Right ventricle myocardium inferior (tissue), 1 donor: Measurements from ENCODE around the gene ST6GAL1. TPM values are rescaled to one million over a fixed set of nuclear protein-coding genes. Genes with fewer than 3 reads are reported as not detected.
A peak's percentile ranks its signal among the peaks of the same experiment; 100 is the strongest.
"Not testable (repeated sequence)": the region's sequence is repeated elsewhere in the genome, so short reads cannot be mapped to it uniquely, and the experiment has no call there.

ENCODE experiments used
- ATAC-seq: fragments of 200-7000 bp; cut with Tn5 transposase; one replicate; pipeline ENCODE4 v1.9.1; 2020; ENCODE audit warnings: mild to moderate bottlenecking, moderate library complexity
- DNase-seq: peaks from one replicate; pipeline ENCODE4 v3.0.0; 2021; ENCODE audit errors: missing footprints
- intact Hi-C: fragments of 100-400 bp; cut with DNase I; formaldehyde crosslinking; loops from one replicate; pipeline ENCODE4 v1.11.0; 2022
- total RNA-seq: library from RNA; stranded (reverse); fragmentation: NEBNext Ultra II Directional; extraction: Animal tissue kit (Norgen Biotek cat#: 25700); gene quantifications from one replicate; pipeline ENCODE4 v1.2.1, GENCODE V29; 2021
- donor health status: DM: no; HTN: yes; CAD: no; lungs with severe emphysema.

Gene ST6GAL1
- total RNA-seq, 1 donor from 2014 or later: 77.1 TPM

DNA sequence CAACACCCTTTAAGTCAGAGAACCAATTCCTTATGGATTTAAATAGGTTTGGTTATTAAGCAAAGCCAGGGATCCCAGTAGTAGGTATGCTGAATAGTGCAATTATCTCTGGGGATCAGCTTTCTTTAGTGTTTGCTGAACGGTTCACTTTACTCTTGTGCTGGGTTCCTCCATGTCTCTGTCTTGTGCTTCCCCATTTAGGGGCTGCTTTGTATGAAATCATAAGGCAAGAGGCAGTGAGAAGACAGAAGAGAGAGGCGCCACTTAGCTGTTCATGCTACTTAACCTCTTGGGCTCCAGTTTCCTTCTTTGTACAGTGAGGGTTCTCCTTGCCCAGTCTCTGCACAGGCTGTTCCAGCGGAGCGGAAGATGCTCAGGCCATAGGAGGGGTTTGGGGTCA lies 3.5 kb downstream of the ST6GAL1 start:
- DNase-seq: no peak
- no peak for ATAC-seq
- intact Hi-C loops: loop anchor here (2.0 to 5.0 kb wide), 3 partner anchors 43 to 152 kb away; partner anchors contain the start of gene EIF4A2

DNA sequence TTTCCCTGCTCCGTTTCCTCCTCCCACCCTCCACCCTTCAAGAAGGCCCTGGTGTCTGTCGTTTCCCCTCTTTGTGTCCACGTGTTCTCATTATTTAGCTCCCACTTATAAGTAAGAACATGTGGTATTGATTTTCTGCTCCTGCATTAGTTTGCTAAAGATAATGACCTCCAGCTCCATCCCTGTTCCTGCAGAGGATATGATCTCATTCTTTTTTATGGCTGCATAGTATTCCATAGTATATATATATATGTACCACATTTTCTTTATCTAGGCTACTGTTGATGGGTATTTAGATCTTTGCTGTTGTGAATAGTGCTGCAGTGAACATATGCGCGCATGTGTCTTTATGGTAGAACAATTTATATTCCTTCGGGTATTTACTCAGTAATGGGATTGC lies 4.8 kb downstream of the ST6GAL1 start:
- DNase-seq: no peak
- ATAC-seq: no peak
- intact Hi-C loops: no loop called here

DNA sequence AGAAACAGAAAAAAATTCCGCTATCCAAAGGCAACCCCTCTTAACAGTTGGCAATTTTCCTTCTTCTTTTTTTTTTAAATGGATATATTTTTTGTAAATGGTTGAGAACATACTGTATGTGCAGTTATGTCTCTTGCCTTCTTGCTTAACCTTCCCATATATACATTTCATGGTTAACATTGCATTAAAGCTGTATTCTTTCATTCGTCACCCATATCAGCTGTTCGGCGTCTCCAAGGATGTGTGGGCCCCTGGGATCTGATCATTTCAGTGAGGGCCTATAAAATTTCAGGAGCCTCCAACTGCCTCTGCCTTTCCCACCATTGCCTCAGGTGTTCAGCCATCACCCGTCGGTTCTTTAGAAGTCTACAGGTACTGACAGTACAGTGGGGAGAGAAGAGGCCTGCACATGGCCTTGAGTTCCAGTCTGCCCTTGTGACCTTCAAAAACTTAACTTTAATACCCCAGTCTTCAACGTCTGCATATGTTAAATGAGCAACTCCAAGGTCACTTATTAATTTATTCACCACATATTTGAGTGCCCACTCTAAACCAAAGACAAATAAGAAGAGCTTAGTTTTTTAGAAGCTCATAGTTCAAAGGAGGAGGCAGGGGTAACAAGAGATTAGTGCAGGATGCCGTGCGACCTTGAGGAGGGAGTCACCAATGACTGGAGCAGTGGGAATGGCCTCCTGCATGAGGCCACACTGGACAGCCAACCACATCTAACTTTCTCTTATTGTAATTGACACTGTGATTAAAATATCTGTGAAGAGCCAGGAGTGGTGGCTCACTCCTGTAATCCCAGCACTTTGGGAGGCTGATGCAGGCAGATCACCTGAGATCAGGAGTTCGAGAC lies 6.9 kb downstream of the ST6GAL1 start:
- intact Hi-C loops: no loop called here
- DNase-seq: no peak

GRCh38 chr3:186938716-186939115 lies 8.4 kb downstream of the ST6GAL1 start:
- DNase-seq (no peak), ATAC-seq (peak; percentile 81)
- intact Hi-C loops: no loop called here

More for the DNA sequence above, 6.9 kb downstream of the ST6GAL1 start:
- no peak for ATAC-seq

DNA sequence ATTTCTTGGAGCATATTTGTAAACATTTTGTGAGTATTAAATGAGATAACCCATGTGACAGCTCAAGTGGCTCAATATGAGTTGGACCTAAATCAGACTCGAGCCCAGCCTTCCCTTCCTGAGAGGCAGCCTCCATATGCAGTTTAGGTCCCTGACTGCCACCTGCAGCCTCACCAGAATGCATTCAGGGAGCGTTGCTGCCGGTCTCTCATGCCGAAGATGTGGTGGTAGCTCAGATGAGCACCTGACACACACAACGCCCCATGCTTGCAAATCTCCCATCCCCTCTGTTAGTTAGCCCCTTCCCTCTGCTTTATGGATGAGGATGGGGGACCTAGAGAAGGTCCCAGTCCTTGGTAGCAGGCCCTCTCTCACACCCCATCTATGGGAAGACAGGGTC lies 9.2 kb downstream of the ST6GAL1 start:
- DNase-seq: no peak
- no peak for ATAC-seq
- intact Hi-C loops: no loop called here

DNA sequence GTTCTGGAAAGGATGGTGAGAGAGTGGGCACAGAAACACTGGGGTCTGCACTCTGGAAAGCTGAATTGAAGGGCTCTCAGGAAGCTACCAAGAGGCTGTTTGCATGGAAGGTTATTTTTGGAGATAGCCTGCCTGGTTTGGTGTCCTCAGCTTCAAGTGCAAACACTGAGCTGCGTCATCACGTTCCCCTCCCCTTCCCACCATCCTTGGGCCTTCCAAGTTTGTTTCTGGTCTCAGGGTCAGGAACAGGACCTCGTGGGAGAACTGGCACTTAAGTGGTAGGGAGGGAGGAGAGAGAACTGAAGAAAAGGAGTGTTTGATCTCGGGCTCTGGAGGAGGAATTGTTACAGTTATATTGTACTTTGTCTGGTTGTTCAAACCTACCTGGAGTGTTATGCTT lies 10.6 kb downstream of the ST6GAL1 start:
- no peak for DNase-seq
- intact Hi-C loops: no loop called here
- ATAC-seq: peak; percentile 87

GRCh38 chr3:186942168-186942567 lies 11.8 kb downstream of the ST6GAL1 start:
- no peak for ATAC-seq
- DNase-seq: no peak
- intact Hi-C loops: no loop called here

DNA sequence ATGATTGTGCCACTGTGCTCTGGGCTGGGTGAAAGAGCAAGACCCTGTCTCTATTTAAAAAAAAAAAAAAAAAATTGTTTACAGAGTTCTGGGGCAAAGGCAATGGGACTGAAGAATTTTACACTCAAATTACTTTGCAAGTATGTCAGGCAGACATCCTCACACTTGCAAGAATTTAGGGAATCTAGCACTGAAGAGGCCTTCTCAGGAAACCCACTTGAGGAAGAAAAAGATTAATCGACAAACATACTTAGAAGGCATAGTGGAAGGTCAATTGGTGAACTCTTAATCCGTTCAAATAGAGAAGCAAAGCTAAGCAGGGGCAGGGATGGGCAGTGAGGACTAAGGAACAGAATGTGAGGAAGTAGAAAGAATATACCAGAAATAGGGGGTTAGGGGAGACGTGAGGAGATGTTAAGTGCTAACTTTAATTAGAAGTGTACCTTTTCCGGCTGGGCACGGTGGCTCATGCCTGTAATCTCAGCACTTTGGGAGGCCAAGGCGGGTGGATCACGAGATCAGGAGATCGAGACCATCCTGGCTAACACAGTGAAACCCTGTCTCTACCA lies 15.0 kb downstream of the ST6GAL1 start:
- intact Hi-C loops: no loop called here
- ATAC-seq (no peak), DNase-seq (no peak)

- no peak for ATAC-seq
Observed at GRCh38 chr3:186946756-186947375, 16.5 kb downstream of the ST6GAL1 start.

DNA sequence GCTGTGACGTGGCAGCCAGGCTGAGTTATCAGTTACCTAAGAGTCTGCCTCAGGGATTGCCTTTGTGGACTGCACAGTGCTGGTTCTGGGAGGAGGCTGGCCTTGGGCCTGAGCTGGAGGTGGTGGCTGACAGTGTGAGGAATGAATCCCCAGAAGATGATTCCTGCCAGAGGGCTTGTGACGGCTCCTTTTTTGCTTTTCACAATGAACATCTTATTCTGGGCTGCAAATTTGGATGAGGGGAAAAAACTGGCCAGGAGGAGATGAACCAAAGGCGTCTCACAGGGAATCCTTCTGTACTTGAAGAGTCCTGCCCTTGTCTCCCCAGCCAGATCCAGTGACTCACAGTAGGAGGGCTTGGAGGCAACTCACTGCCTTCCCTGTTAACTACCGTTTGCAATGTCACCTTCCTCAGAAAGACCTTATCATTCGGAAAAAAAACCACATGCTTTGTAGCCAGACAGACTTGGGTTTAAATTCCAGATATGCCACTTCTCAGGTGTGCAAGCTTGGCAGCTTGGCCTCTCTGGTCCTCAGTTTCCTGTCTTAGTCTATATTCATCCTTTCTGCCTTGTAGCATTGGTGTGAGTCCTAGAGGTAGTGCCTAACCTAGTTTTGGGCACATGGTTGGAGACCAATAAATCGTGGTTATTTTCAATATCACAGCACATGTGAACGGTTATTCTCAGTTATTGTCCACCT lies 19.1 kb downstream of the ST6GAL1 start:
- no peak for DNase-seq
- ATAC-seq: peak; percentile 61
- intact Hi-C loops: no loop called here

More at GRCh38 chr3:186946756-186947375, 16.5 kb downstream of the ST6GAL1 start:
- intact Hi-C loops: no loop called here
- no peak for DNase-seq

DNA sequence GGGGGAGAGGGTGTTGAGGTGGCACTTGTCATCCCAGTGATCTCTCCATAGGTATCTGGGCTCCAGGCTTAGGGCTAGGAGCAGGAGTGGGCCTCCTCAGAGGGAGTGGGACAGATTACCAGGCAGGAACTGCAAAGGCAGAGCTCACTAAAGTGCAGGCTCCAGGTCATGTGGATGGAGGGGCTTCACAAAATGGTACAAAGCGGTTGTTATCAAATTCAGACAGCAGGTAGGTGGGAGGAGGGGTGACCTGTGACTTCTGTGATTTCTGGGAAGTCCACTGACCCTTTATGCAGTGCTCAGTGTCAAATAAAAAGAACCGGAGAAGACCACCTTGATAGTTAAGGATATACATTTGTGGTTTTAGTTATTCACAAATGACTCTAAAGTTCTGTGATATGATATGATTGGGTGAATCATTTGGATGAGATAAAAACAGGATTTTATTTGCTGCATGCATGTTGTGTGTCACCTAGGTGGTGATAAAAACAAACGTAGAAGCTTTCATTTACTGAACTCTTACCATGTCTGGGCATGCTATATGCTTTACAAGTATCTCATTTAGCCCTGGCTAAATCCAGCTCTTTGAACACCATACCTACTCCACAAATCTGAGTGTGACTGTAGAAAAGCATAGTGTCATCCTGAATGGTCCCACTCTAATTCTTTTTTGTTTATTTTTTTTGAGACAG lies 20.2 kb downstream of the ST6GAL1 start:
- no peak for DNase-seq
- no peak for ATAC-seq
- intact Hi-C loops: no loop called here

DNA sequence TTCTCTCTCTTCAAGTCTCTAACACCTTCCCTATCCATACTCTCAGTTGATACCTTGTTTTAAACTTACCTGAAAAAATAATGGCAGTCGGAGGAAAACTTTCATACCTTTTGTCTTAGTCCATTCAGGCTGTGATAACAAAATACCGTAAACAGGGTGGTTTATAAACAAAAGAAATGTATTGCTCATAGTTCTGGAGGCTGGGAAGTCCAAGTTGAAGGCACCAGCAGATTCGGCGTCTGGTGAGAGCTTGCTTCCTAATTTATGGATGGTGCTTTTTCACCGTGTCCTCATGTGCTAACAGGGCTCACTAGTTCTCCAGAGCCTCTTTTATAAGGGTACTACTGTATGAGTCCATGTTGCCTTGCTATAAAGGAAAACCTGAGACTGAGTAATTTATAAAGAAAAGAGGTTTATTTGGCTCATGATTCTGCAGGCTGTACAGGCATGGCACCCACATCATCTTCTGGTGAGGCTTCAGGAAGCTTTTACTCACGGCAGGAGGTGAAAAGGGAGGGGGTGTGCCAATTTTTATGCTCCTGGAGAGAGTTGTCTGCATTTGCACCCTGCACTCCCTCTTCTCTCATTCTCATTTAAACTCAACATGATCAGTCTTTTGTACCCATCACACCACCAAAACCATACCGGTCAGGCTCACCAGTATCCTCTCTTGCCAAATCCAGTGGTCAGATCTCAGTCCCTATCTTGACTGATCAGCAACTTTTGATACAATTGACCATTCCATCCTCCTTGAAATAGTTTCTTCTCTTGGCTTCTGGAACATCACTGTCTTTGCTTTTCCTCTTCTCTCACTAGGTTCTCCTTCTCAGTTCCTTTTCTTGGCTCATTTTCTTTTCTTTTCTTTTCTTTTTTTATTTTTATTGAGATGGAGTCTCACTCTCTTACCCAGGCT lies 21.6 kb downstream of the ST6GAL1 start:
- DNase-seq (no peak), ATAC-seq (no peak)
- intact Hi-C loops: no loop called here

DNA sequence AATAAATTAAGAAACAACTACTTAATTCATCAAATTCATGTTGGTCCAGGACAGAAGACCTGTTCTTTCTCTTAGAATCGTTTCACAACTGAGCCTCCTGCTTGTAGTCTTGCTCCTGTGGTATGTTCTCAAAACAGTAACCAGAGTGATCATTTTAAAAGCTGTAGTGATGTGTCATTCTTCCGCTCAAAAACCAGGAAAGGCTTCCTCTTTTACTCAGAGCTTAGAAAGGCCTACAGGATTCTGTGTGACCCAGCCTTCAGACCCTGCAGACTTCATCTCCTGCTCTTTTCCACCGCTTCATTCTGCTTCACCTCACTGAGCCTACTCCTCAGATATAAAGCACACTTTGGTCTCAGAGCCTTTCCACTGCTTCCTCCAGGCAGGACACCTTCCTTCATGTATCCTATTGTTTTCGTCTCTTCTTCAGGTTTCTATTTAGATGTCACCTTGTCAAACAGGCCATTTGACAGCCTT lies 22.7 kb downstream of the ST6GAL1 start:
- DNase-seq (no peak), ATAC-seq (no peak)
- intact Hi-C loops: no loop called here

DNA sequence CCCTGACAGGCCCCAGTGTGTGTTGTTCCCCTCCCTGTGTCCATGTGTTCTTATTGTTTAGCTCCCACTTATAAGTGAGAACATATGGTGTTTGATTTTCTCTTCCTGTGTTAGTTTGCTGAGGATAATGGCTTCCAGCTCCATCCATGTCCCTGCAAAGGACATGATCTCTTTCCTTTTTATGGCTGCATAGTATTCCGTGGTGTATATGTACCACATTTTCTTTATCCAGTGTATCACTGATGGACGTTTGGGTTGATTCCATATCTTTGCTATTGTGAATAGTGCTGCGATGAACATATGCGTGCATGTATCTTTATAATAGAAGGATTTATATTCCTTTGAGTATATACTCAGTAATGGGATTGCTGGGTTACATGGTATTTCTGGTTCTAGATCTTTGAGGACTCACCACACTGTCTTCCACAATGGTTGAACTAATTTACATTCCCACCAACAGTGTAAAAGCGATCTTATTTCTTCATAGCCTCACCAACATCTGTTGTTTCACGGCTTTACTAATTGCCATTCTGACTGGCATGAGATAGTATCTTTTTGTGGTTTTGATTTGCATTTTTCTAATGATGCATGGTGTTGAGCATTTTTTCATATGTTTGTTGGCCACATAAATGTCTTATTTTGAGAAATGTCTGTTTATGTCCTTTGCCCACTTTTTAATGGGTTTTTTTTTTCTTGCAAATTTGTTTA lies 23.8 kb downstream of the ST6GAL1 start:
- ATAC-seq, intact Hi-C loops, DNase-seq: not testable (repeated sequence)

DNA sequence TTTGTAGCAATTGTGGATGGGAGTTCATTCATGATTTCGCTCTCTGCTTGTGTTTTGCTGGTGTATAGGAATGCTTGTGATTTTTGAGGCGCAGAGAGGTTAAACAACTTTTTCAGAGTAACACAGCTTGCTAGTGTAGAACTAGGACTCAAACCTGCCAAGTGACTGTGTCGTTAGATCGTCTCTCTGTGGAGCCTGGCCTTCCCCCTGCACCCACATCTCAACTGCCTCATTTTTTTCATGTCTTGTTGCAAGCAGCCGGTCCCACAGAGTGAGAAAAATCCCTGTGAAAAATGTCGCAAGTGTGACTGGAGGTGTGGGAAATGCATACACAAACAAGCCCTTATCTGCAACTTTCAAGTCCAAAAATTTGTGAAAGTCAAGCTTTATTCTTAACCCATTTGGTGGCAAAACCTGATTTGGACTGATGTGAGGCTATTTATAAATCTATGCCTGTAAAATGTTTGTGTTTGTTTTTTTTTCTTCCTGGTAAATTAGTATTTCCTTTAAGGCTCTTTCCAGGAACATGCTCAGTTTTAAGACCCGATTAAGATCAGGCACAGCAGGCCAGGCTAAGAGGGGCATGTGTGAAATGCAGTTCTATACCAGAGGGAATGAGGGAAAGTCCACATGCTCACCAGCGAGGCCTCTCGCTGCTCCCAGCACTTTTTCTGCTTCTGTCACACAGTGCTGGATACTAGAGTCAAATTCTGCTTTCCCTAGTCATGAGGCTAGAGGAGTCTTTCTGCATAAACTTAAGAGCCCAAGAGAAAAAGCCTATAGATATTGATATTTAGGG lies 25.8 kb downstream of the ST6GAL1 start:
- intact Hi-C loops: no loop called here
- no peak for ATAC-seq
- no peak for DNase-seq

- DNase-seq: no peak
Observed at GRCh38 chr3:186959029-186959624, 28.8 kb downstream of the ST6GAL1 start.

More at GRCh38 chr3:186959029-186959624, 28.8 kb downstream of the ST6GAL1 start:
- no peak for ATAC-seq
- intact Hi-C loops: no loop called here
